SK-N-SH treated with all-trans-retinoic acid at 6 μM for 48 hours (cell line): ENCODE results near the gene PRKAG2.

ENCODE experiments used
- ATAC-seq: fragments of 200-7000 bp; cut with Tn5 transposase; 3 replicates; pipeline ENCODE4 v1.9.1; 2020; ENCODE audit warnings: mild to moderate bottlenecking, moderate library complexity
- ARNTL ChIP-seq: fragments of 450-650 bp; formaldehyde crosslinking; IDR thresholded peaks from 2 replicates; pipeline ENCODE4 v1.5.0; 2020; ENCODE audit warnings: low read depth, mild to moderate bottlenecking, moderate library complexity, borderline replicate concordance
- BACH2 ChIP-seq: fragments of 250-450 bp; sonication (Bioruptor Pico); IDR thresholded peaks from 2 replicates; pipeline ENCODE4 v1.9.0; 2021; ENCODE audit warnings: mild to moderate bottlenecking, borderline replicate concordance
- CSDC2 ChIP-seq: fragments of 250-450 bp; sonication (Bioruptor Pico); IDR thresholded peaks from 2 replicates; pipeline ENCODE4 v1.5.0; 2020; ENCODE audit warnings: mild to moderate bottlenecking, moderate library complexity
- ESRRG ChIP-seq: fragments of 250-450 bp; sonication (Bioruptor Pico); IDR thresholded peaks from 2 replicates; pipeline ENCODE4 v1.6.1; 2021; ENCODE audit warnings: mild to moderate bottlenecking
- GLIS3 ChIP-seq: fragments of 250-450 bp; sonication (Bioruptor Pico); IDR thresholded peaks from 2 replicates; pipeline ENCODE4 v1.5.0; 2020; ENCODE audit warnings: mild to moderate bottlenecking, moderate library complexity
- ISL1 ChIP-seq: fragments of 250-450 bp; sonication (Bioruptor Pico); IDR thresholded peaks from 2 replicates; pipeline ENCODE4 v2.1.2; 2022; ENCODE audit warnings: mild to moderate bottlenecking, moderate library complexity
- OSR1 ChIP-seq: fragments of 250-450 bp; sonication (Bioruptor Pico); IDR thresholded peaks from 2 replicates; pipeline ENCODE4 v1.8.0; 2022; ENCODE audit warnings: moderate library complexity, mild to moderate bottlenecking, inconsistent platforms
- PPARA ChIP-seq: fragments of 250-450 bp; sonication (Bioruptor Pico); IDR thresholded peaks from 2 replicates; pipeline ENCODE4 v1.5.0; 2020; ENCODE audit warnings: mild to moderate bottlenecking, borderline replicate concordance
- RARB ChIP-seq: fragments of 250-450 bp; sonication (Bioruptor Pico); IDR thresholded peaks from 2 replicates; pipeline ENCODE4 v1.8.0; 2021; ENCODE audit warnings: mild to moderate bottlenecking, moderate library complexity
- SNAI2 ChIP-seq: fragments of 250-450 bp; sonication (Bioruptor Pico); IDR thresholded peaks from 2 replicates; pipeline ENCODE4 v1.5.0; 2020; ENCODE audit warnings: mild to moderate bottlenecking, moderate library complexity
- TSHZ2 ChIP-seq: fragments of 250-450 bp; sonication (Bioruptor Pico); IDR thresholded peaks from 2 replicates; pipeline ENCODE4 v1.5.0; 2020; ENCODE audit warnings: mild to moderate bottlenecking, moderate library complexity
- ZC3H10 ChIP-seq: fragments of 250-450 bp; sonication (Bioruptor Pico); IDR thresholded peaks from 2 replicates; pipeline ENCODE4 v1.5.1; 2021; ENCODE audit warnings: mild to moderate bottlenecking, moderate library complexity
- ZFP3 ChIP-seq: fragments of 250-450 bp; sonication (Bioruptor Pico); IDR thresholded peaks from 2 replicates; pipeline ENCODE4 v1.5.0; 2020; ENCODE audit warnings: mild to moderate bottlenecking, moderate library complexity
- ZNF70 ChIP-seq: fragments of 450-650 bp; formaldehyde crosslinking; IDR thresholded peaks from 2 replicates; pipeline ENCODE4 v1.5.0; 2020; ENCODE audit warnings: mild to moderate bottlenecking, moderate library complexity
- ZNF8 ChIP-seq: fragments of 450-650 bp; formaldehyde crosslinking; IDR thresholded peaks from 2 replicates; pipeline ENCODE4 v1.5.0; 2020; ENCODE audit warnings: mild to moderate bottlenecking, moderate library complexity
- TF ChIP-seq, protein P1 (sequence below): fragments of 250-450 bp; sonication (Bioruptor Pico); IDR thresholded peaks from 2 replicates; pipeline ENCODE4 v1.8.0; 2021; ENCODE audit warnings: low read depth, mild to moderate bottlenecking, moderate library complexity, borderline replicate concordance
- TF ChIP-seq, protein P2 (sequence below): fragments of 250-450 bp; sonication (Bioruptor Pico); IDR thresholded peaks from 2 replicates; pipeline ENCODE4 v1.5.1; 2021; ENCODE audit warnings: mild to moderate bottlenecking, moderate library complexity

The PRKAG2 gene

DNA sequence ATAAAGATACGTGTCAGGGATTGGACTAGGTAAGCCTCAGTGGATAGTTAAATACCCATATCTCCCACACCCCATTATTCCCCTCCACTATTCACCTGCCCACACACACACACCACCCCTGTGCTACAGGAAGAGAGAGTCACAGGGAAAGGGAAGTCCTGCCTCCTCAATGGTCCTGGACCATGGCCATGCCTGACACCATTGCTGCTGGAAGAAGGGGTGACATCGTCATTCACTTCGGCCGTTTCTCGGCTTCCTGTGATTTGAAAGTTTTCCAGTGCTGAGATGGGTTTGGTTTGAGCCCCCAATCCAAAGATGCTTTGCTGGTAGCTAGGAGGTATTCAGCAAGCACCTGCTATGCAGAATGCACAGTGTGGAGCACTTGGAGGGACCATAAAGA is 18.5 kb downstream of the PRKAG2 start:
- no peak for ATAC-seq
- TF ChIP-seq ZFP3 (CRISPR knock-in tag) (no peak), ESRRG (CRISPR knock-in tag) (no peak), RARB (CRISPR knock-in tag) (no peak), BACH2 (CRISPR knock-in tag) (no peak), GLIS3 (no peak), ZC3H10 (CRISPR knock-in tag) (no peak), ARNTL (CRISPR knock-in tag) (no peak), PPARA (CRISPR knock-in tag) (no peak), SNAI2 (CRISPR knock-in tag) (no peak)
- TF ChIP-seq, protein P1, sequence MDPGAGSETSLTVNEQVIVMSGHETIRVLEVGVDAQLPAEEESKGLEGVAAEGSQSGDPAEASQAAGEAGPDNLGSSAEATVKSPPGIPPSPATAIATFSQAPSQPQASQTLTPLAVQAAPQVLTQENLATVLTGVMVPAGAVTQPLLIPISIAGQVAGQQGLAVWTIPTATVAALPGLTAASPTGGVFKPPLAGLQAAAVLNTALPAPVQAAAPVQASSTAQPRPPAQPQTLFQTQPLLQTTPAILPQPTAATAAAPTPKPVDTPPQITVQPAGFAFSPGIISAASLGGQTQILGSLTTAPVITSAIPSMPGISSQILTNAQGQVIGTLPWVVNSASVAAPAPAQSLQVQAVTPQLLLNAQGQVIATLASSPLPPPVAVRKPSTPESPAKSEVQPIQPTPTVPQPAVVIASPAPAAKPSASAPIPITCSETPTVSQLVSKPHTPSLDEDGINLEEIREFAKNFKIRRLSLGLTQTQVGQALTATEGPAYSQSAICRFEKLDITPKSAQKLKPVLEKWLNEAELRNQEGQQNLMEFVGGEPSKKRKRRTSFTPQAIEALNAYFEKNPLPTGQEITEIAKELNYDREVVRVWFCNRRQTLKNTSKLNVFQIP (CRISPR knock-in tag): no peak

DNA sequence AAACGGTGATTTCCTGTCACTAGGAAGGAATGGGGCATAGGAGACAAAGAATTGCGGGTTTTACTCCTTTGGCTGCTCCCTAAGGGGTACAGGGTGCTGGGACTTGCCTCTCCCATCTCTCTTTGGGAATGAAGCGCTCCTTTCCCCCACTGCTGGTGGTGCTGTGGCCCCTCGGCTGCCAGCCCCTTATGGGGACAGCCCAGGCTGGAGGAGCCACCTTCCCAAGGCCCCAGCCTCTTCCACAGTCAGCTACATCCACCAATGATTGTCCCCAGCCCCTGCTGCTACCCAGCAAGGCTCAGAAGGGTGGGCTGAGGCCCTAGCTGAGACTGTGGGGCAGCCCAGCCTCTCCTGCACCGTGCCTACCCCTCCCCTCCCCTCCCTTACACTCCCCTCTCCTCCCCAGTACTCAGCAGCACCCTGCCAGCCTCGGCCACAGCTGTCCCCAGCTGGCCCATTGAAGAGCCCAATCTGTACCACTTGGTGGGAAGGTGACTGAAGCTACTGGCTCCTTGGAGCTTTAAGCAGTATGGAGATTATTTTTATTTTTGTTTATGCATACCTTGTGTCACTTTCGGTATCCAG is 19.0 kb downstream of the PRKAG2 start:
- TF ChIP-seq SNAI2 (CRISPR knock-in tag) (no peak), BACH2 (CRISPR knock-in tag) (no peak), ZNF70 (no peak), ZFP3 (CRISPR knock-in tag) (no peak), ZC3H10 (CRISPR knock-in tag) (no peak), GLIS3 (no peak), PPARA (CRISPR knock-in tag) (no peak)
- no peak for ATAC-seq

DNA sequence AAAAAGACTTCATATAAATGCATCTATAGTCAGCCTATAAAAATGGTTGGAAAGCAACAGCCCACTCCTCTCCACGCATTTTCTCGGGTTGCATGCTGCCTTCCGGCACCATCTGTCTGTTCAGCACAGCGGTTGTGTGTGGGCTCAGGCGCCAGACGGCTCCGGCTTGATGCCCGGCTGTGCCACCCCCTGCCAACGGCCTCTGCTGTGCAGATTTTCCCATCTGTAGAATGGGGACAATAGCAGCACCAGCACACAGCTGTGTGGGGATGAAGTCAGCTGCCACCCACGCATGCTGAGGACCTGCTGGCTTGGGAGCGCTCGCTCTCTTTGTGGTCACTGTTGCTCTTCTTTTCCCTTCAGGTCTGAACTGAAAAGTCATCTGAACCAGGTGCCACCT is 19.5 kb downstream of the PRKAG2 start:
- ATAC-seq: no peak
- TF ChIP-seq, protein P2, sequence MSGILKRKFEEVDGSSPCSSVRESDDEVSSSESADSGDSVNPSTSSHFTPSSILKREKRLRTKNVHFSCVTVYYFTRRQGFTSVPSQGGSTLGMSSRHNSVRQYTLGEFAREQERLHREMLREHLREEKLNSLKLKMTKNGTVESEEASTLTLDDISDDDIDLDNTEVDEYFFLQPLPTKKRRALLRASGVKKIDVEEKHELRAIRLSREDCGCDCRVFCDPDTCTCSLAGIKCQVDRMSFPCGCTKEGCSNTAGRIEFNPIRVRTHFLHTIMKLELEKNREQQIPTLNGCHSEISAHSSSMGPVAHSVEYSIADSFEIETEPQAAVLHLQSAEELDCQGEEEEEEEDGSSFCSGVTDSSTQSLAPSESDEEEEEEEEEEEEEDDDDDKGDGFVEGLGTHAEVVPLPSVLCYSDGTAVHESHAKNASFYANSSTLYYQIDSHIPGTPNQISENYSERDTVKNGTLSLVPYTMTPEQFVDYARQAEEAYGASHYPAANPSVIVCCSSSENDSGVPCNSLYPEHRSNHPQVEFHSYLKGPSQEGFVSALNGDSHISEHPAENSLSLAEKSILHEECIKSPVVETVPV: no peak
- TF ChIP-seq ZNF8: no peak
- TF ChIP-seq BACH2 (CRISPR knock-in tag): no peak
- TF ChIP-seq, protein P1 (CRISPR knock-in tag): no peak
- TF ChIP-seq CSDC2 (CRISPR knock-in tag): no peak
- no peak for TF ChIP-seq OSR1 (CRISPR knock-in tag)
- no peak for TF ChIP-seq TSHZ2 (CRISPR knock-in tag)
- TF ChIP-seq GLIS3: no peak
- TF ChIP-seq, all 23 proteins: peak for 0

DNA sequence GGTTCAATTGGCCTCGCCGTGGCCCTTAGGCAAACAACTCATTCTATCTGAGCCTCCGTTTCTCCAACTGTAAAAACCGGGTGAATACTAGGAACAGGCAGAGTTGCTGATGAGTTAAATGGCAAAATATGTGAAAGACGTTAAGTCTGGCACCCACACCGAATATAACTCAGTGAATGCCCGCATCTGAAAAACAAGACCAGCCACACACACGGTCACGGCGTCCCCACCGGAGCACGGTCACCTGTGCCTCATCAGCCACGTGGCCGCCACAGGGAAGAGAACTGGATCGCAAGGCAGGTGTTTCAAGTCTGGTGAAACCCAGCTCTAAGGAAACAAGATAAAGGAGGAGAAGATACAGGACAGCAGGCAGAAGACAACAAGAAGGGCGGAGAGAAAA is 20.4 kb downstream of the PRKAG2 start:
- no peak for TF ChIP-seq CSDC2 (CRISPR knock-in tag)
- TF ChIP-seq, protein P1 (CRISPR knock-in tag): no peak
- TF ChIP-seq ZNF8: no peak
- no peak for ATAC-seq

GRCh38 chr7:151856098-151856497 is 20.8 kb downstream of the PRKAG2 start:
- ATAC-seq: no peak
- TF ChIP-seq ISL1 (no peak), OSR1 (CRISPR knock-in tag) (no peak), GLIS3 (no peak), PPARA (CRISPR knock-in tag) (no peak), BACH2 (CRISPR knock-in tag) (no peak), ESRRG (CRISPR knock-in tag) (no peak), ZNF70 (no peak), ZNF8 (no peak), ZC3H10 (CRISPR knock-in tag) (no peak), ARNTL (CRISPR knock-in tag) (no peak)
- TF ChIP-seq, protein P2: no peak
- TF ChIP-seq, protein P1 (CRISPR knock-in tag): no peak
